Ovary (tissue), 3 donors: ENCODE measurements around the gene DCDC2C.

ENCODE experiments used
- CTCF ChIP-seq, 3 donors: fragments of 450-650 bp in 2 of 3; fragments of 200-600 bp in 1 of 3; IDR thresholded peaks; one replicate each; pipeline versions ENCODE4 v1.5.1 to v1.8.0; 2016 to 2022; ENCODE audit warnings: antibody characterized with exemption in 3 of 3, mild to moderate bottlenecking in 1 of 3
- EP300 ChIP-seq: sonication (generic); formaldehyde crosslinking; IDR thresholded peaks from one replicate; pipeline ENCODE4 v1.6.1; 2017; ENCODE audit warnings: antibody characterized with exemption
- POLR2A ChIP-seq: fragments of 450-650 bp; IDR thresholded peaks from one replicate; pipeline ENCODE4 v1.6.1; 2017; ENCODE audit warnings: antibody characterized with exemption, mild to moderate bottlenecking, moderate library complexity
- donor health status: DM: no; HTN: no; CAD: no.

- TF ChIP-seq CTCF (IDR thresholded peaks at IDR 0.05), result no peak
- TF ChIP-seq POLR2A, result no peak
- TF ChIP-seq EP300, result no peak
Measured at GRCh38 chr2:3738454-3738853, 35.1 kb downstream of the DCDC2C start.
